EH (cell line): ENCODE measurements around the gene METAP1D.

Source experiments
- DNase-seq: peaks from one replicate; pipeline ENCODE4 v3.0.0-alpha.2; 2015; ENCODE audit warnings: low read depth

METAP1D gene

GRCh38 chr2:172091761-172092566 is 92.2 kb downstream of the METAP1D start:
- DNase-seq, result no peak

GRCh38 chr2:172092716-172093415 is 93.1 kb downstream of the METAP1D start:
- DNase-seq, result no peak

DNA sequence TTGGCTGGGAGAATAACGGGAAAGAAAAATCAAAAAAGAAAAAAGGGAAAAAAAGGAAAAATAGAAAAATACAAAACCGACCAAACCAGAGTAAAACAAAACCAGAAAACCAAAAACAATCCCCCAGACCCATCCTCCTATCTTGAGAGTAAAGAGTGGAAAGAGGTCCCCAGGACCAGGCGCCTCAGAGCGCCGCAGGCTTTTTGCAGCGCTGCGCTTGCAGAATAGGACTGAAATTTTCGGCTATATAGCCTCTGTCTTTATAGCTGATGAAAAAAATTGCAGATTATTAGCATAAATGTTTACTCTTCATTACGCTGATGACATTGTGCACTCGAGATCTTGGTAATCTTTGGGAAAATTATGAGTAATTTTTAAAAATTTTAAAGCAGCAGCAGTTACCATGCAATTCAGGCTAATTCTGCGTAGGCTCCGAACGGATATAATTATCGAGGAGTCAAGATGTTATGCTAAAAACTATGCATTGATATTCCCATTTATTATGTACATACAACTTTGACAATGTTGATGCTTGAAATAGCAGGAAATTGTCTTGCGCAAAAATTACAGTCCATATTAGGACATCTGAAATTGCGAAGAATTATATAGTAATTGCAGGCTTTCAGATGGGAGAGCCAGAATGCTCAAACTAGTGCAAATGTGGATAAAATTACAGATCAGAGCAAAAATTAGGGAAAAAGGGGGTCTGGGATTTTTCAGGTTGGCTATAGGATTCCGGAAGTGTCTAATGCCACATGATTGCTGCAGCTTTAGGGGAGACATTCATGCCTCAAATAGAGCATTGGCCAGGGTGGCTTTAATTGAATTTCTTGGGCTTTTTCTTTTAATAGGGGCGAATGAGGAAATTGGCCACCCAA is 93.9 kb downstream of the METAP1D start:
- peak; percentile 22 for DNase-seq

DNA sequence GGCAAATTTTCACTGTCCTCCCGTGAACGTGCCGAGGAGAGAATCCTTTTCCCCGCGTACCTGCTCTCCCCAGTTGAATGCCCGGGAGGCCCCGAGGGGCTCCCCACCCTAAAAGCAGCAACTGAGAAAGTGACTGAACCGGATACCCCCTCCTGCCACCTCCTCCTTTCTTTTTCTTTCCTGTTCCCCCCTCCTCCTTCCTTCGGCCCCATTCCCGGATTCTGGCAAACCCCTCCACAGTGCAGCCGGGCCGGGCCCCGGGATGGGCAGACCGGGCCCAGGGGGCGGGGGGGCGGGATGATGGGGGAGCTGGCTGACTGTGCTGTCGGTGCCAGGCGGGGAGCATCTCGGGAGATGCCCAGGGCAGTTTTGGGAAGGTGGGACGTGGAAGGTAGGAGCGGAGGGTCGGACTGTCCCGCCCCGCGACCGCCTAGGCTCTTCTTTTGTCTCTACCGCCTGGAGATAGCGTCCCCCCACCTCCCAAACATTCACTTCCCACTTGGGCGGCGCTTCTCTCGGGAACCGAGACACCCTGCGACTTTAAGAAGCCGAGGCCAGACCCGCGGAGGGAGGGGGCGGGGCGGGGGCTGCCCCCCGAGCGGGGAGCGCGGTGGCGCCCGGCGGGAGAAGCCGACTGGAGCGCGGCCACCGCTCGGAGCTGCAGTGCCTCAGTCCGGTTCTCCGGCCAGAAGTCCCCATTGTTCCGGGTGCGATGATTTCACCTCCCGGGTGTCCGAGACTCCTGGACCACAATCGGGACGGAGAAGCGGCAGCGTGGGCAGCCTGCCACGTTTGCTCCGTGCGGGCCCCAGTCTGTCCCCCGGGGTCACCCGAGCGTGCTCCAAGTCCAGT is 94.8 kb downstream of the METAP1D start:
- DNase-seq, result peak; percentile 62

DNA sequence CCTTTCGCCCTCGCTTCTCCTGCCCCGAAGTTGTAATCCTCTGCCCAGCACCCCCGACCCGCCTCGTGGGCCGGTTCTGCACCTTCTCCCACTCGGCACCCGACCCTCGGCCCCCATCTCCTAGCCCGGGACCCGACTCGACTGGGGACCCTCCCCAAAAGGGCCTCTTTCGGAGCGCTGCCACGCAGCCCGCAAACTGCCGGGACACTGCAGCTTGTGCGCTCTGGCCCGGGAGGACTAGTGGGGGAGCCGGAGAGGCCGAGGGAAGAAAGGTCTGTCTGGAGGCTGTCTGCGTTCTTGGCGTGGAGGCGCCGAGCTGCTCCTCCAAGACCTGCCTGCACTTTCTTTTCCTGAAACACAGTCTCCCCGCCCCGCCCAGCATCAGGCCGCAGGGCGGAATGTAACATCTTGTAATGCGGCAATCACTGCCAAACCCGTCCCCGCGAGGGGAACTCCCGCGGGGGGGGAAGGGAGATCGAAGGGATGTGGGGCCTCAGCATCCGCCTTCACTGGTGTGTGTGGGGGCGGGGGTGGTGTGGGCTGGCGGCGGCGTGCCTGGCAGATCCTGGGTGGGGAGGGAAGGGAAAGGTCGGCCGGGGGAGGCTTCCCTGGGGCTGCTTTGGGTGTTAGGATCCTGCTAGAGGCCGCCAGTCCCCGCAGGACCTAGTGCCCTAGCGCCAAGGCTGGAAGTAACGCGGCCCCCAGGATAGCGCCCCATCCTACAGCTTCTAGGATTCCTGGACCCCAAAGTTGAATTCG is 95.6 kb downstream of the METAP1D start:
- peak; percentile 94 for DNase-seq

DNA sequence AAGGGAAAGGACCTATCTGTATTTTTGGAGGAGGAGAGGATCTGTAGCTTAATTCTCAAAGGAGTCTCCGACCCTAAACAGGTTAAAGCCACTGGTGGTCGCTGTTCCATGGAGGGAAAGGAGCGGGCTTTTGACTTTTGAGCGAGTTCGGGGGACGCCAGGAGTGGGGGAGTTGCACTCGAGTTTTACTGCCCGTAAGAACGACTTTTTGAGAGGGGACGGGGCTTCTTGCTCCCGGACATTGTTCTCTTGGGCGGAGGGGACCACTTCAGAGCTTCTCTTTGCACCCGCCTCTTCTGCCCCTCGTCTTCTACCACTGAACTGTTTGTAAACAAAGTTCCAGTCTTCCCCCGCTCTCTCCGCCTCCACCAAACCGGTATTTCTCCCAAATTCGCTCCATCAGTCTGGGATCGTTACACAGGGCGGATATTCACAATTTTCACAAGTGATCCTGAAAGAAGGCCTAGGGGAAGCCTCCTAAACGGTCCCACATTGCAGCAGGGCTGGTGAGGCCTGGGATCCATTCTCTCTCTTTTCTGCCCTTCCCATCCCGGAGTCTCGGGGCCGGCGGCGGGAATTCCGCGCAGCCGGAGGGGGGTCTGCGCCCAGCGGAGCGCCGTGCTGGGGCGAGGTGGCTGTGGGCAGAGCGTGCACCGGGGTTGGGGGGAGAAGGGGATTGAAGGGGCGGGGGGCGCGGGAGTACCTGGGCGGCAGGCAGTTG is 96.3 kb downstream of the METAP1D start:
- peak; percentile 46 for DNase-seq

DNA sequence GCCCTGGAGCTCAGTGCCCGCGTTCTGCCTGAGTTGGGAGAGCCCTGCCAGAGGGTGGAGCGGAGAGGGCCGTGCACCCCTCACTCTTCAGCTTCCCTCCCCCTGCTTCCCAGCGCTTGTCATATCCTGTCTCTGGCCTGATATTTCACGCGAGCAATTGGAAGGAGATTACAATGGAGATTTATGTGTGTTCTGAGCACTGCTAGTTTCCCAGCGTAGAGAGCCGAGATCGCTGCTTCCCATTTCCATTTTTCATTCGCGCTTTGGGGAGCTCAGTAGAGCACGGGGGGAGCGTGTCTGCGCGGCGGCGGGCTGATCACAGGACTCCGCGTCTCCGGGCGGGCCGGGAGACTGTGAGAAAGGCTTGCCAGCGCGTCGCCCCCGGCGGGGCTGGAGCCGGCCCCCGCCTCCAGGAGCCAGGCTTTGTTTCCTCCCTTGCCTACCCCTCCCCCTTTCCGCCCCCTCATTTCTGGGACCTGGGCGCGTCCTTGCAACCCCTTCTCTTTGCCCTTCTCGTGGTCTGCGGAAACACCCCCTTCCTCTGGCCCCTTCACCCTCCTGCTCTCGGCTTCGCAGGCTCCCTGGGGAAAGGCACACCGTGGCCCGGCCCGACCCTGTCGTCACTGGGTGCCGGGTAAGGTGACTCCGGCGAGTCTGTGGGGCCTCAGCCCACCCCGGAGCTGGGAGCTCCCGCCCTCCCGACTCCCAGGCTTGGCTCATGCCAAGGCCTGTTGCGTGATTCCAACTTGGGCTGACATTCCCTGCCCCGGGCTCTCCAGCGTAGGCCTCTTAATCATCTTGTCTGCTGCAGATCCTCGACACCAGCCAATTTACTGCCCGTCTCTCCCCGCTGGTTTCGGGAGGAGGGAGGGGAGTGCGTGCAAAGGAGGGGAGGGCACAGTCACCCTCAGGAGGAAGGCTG is 97.1 kb downstream of the METAP1D start:
- peak; percentile 97 for DNase-seq

- peak; percentile 75 for DNase-seq
Measured at GRCh38 chr2:172097557-172098131, 97.9 kb downstream of the METAP1D start.

- no peak for DNase-seq
Measured at GRCh38 chr2:172098287-172098649, 98.5 kb downstream of the METAP1D start.

GRCh38 chr2:172098650-172099471 is 99.1 kb downstream of the METAP1D start:
- peak; percentile 90 for DNase-seq

GRCh38 chr2:172099472-172100079 is 99.8 kb downstream of the METAP1D start:
- no peak for DNase-seq

DNA sequence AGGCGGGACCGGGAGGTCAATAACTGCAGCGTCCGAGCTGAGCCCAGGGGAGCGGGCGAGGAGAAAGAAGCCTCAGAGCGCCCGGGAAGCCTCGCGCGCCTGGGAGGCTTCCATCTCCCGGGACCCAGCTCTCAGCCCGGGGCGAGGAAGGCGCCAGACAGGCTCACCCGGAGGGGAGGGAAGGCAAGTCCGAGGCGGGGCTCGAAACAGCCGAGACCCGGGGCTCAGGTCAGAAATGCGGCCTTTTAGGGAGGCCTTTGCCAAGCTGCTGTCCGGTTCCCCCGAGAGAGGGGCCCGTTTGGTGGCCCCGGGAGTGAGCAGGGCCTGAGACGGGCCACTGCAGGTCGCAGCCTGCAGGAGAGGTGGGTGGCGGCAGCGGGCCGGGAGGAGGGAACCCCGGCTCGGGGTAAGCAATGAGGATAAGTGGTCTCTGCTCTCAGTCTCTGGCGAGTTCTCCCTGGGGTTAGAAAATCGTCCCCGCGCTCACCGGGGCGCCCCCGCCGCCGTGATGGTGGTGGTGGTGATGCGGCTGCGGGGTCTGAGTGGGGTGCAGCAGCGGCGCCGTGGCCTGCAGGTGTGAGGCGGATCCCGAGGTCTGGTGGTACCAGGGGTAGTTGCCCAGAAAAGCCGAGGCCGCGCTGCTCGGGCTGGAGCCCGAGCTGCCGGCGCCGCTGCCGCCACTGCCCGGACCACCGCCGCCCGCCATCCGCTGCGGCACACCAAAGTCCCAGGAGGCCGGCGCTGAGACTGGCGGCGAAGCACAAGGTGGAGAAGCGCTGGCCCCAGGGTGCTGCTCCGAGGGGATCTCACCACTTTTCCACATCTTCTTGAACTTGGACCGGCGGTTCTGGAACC is 100.6 kb downstream of the METAP1D start:
- peak; percentile 52 for DNase-seq

DNA sequence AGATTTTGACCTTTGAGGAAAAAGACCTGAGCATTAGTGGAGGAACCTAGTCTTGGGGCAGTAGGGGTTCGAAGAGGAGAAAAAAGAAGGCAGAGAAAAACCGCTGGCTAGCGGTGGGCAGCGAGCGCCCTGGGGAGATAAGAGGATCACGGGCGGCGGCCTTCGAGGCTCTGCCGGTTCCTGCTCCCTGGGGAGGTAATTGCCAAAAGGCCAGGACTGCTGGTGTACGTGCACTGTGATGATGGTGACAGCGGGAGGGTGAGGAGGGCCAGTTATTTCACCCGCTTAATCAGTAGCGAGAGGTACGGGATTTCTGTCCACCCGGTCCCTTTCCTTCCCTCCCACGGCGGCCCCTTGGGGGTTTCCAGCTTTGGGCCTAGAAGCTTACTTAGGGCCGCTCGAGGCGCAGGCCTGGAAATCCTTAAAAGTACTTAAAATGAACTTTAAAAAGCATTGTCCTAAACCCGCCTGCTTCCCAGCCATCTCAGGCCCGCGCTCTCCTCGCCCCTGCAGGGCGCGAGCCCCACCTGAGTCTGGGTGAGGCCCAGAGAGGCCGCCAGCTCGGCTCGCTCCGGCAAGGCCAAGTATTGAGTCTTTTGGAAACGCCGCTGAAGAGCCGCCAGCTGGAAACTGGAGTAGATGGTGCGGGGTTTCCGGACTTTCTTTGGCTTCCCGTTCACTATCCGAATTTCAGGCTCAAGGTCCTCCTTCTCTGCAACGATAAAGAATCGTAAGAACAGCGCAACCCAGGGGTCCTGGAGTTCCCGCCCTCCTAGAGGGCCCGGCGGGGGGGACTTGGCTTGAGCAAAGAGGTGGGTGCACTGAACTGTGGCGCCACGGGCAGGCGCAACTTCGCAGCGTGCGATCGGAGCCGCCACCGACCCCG is 101.4 kb downstream of the METAP1D start:
- peak; percentile 59 for DNase-seq

DNA sequence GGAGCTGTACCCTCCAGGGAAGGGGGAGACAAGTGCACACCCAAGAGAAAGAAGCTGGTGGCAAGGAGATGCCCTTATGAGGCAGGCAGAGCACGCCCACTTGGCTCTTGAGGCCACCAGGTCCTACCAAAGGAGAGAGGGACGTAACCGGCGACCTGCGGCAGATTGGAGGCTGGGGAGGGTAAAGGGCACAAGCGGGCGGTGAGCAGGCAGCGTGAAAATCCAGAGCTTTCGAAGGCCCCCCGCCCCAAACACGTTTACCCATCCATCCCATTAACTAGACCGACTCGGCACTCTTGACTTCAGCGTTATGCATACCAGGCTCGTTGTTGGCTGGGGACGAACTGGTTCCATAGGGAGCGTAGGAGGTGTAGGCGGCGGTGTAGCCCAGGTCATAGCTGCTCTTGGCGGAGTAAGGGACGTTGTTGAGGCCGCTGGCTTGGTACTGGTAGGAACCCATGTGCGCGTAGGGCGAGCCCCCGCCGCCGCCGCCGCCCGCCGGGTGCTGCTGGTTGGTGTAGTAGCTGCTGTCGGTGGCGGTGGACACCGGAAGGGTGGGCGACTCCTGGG is 102.2 kb downstream of the METAP1D start:
- DNase-seq, result peak; percentile 50
